Gastroesophageal sphincter (tissue), 3 donors: ENCODE measurements around the gene NPW.

Experiments used
- POLR2A ChIP-seq, 2 donors: fragments of 450-650 bp; IDR thresholded peaks; one replicate each; pipeline ENCODE4 v1.6.1; 2017; ENCODE audit warnings: antibody characterized with exemption in 2 of 2, mild to moderate bottlenecking in 2 of 2, moderate library complexity in 1 of 2
- TF ChIP-seq, protein P1 (sequence below), 4 experiments: fragments of 200-600 bp in 2 of 4; fragments of 450-650 bp in 2 of 4; sonication (generic) in 1 of 4; IDR thresholded peaks; one replicate each; pipeline ENCODE4 v1.5.1; 2017 to 2019; ENCODE audit warnings: antibody characterized with exemption in 4 of 4, mild to moderate bottlenecking in 2 of 4, moderate library complexity in 2 of 4

DNA sequence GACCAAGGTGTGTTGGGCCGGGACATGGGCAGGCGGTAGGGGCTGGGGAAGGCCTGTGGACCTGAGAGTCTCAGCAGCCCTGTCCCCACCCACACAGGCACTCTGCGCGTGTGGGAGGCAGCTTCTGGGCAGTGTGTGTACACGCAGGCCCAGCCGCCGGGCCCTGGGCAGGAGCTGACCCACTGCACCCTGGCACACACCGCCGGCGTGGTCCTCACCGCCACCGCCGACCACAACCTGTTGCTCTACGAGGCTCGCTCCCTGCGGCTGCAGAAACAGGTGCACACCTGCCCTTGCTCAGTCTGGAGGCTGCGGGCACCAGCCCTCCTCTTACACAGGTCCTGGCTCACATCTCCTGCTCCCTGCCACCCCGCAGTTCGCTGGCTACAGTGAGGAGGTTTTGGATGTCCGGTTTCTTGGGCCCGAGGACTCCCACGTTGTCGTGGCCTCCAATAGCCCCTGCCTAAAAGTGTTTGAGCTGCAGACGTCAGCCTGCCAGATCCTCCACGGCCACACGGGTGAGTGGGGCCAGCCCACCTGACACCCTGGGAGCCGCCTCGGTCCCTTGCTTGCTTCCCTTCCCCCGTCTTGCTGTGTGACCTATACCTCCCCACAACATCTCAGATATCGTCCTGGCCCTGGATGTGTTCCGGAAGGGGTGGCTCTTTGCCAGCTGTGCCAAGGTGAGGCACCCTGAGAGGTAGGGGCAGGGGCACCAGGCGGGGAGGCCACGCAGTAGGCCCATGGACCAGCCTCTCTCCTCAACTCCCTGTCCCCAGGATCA lies 44.0 kb upstream of the NPW start:
- TF ChIP-seq POLR2A (IDR thresholded peaks at IDR 0.05), result no peak
- TF ChIP-seq, protein P1, sequence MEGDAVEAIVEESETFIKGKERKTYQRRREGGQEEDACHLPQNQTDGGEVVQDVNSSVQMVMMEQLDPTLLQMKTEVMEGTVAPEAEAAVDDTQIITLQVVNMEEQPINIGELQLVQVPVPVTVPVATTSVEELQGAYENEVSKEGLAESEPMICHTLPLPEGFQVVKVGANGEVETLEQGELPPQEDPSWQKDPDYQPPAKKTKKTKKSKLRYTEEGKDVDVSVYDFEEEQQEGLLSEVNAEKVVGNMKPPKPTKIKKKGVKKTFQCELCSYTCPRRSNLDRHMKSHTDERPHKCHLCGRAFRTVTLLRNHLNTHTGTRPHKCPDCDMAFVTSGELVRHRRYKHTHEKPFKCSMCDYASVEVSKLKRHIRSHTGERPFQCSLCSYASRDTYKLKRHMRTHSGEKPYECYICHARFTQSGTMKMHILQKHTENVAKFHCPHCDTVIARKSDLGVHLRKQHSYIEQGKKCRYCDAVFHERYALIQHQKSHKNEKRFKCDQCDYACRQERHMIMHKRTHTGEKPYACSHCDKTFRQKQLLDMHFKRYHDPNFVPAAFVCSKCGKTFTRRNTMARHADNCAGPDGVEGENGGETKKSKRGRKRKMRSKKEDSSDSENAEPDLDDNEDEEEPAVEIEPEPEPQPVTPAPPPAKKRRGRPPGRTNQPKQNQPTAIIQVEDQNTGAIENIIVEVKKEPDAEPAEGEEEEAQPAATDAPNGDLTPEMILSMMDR (IDR thresholded peaks at IDR 0.05), result no peak
